GM23338 (cell line): Measurements from ENCODE around the gene PLXND1. TPM values are rescaled to one million over a fixed set of nuclear protein-coding genes. Genes with fewer than 3 reads are reported as not detected.
A peak's percentile ranks its signal among the peaks of the same experiment; 100 is the strongest.

ENCODE experiments used
- ATAC-seq: fragments of 200-7000 bp; cut with Tn5 transposase; 3 replicates; pipeline ENCODE4 v1.9.1; 2020
- DNase-seq: peaks from one replicate; pipeline ENCODE4 v3.0.0-alpha.2; 2015; ENCODE audit warnings: low spot score
- H2AFZ ChIP-seq: fragments of 200-600 bp; sonication (generic); 2 replicates; pipeline ENCODE4 v1.8.0; 2016; ENCODE audit warnings: antibody characterized with exemption, mild to moderate bottlenecking, moderate library complexity
- H3F3A ChIP-seq: fragments of 200-600 bp; sonication (generic); replicated peaks from 2 replicates; pipeline ENCODE4 v1.8.0; 2017; ENCODE audit warnings: antibody characterized with exemption, mixed run types, low read depth
- H3K27ac ChIP-seq: fragments of 200-600 bp; sonication (generic); 2 replicates; pipeline ENCODE4 v1.6.1; 2016; ENCODE audit warnings: low read depth
- H3K27me3 ChIP-seq: fragments of 200-600 bp; sonication (generic); 2 replicates; pipeline ENCODE4 v1.8.0; 2016; ENCODE audit warnings: mild to moderate bottlenecking, mixed run types, moderate library complexity; ENCODE audit not compliant: insufficient read depth
- H3K36me3 ChIP-seq: fragments of 200-600 bp; sonication (generic); 2 replicates; pipeline ENCODE4 v1.8.0; 2016; ENCODE audit warnings: mild to moderate bottlenecking; ENCODE audit not compliant: insufficient read depth
- H3K4me1 ChIP-seq: fragments of 200-600 bp; sonication (generic); 2 replicates; pipeline ENCODE4 v1.8.0; 2016; ENCODE audit warnings: mild to moderate bottlenecking, moderate library complexity; ENCODE audit not compliant: insufficient read depth
- H3K4me2 ChIP-seq: fragments of 200-600 bp; sonication (generic); 2 replicates; pipeline ENCODE4 v1.7.1; 2017; ENCODE audit warnings: mixed run types
- H3K4me3 ChIP-seq: fragments of 200-600 bp; sonication (generic); 2 replicates; pipeline ENCODE4 v1.6.1; 2016; ENCODE audit warnings: mixed run types
- H3K79me2 ChIP-seq: fragments of 200-600 bp; sonication (generic); replicated peaks from 2 replicates; pipeline ENCODE4 v1.8.0; 2017; ENCODE audit warnings: mild to moderate bottlenecking; ENCODE audit not compliant: insufficient read depth
- H3K9me2 ChIP-seq: fragments of 200-600 bp; sonication (generic); 2 replicates; pipeline ENCODE4 v1.8.0; 2017; ENCODE audit not compliant: insufficient read depth
- H4K20me1 ChIP-seq: fragments of 200-600 bp; sonication (generic); replicated peaks from 2 replicates; pipeline ENCODE4 v1.8.0; 2017; ENCODE audit warnings: mild to moderate bottlenecking; ENCODE audit not compliant: insufficient read depth
- H3K27ac Mint-ChIP-seq: 2 replicates; pipeline ENCODE4 v1.8.0; 2020; ENCODE audit warnings: inconsistent platforms, mild to moderate bottlenecking, moderate library complexity, mixed read lengths
- H3K27me3 Mint-ChIP-seq: 3 replicates; pipeline ENCODE4 v1.8.0; 2022; ENCODE audit warnings: low read depth, mild to moderate bottlenecking, moderate library complexity, mixed read lengths, inconsistent platforms; ENCODE audit not compliant: insufficient read depth, poor library complexity
- H3K36me3 Mint-ChIP-seq: 3 replicates; pipeline ENCODE4 v1.8.0; 2021; ENCODE audit warnings: low read depth, mild to moderate bottlenecking, inconsistent platforms, moderate library complexity, mixed read lengths
- H3K4me1 Mint-ChIP-seq: 3 replicates; pipeline ENCODE4 v1.8.0; 2020; ENCODE audit warnings: mild to moderate bottlenecking, inconsistent platforms, mixed read lengths
- H3K4me3 Mint-ChIP-seq: 3 replicates; pipeline ENCODE4 v1.8.0; 2021; ENCODE audit warnings: moderate library complexity, mild to moderate bottlenecking, inconsistent platforms, mixed read lengths
- H3K9me3 Mint-ChIP-seq: 3 replicates; pipeline ENCODE4 v1.8.0; 2020; ENCODE audit warnings: moderate library complexity, mild to moderate bottlenecking, inconsistent platforms, mixed read lengths
- CREB1 ChIP-seq: fragments of 250-450 bp; sonication (Bioruptor Pico); IDR thresholded peaks from 2 replicates; pipeline ENCODE4 v1.5.0; 2020; ENCODE audit warnings: low read depth, mild to moderate bottlenecking, moderate library complexity
- EZH2 ChIP-seq: fragments of 200-600 bp; sonication (generic); IDR thresholded peaks from one replicate; pipeline ENCODE4 v1.8.0; 2017; ENCODE audit warnings: antibody characterized with exemption, mild to moderate bottlenecking, low read depth; ENCODE audit not compliant: unreplicated experiment
- EZH2phosphoT487 ChIP-seq: fragments of 200-600 bp; sonication (generic); IDR thresholded peaks from one replicate; pipeline ENCODE4 v1.8.1; 2018; ENCODE audit warnings: antibody characterized with exemption; ENCODE audit not compliant: unreplicated experiment
- JUNB ChIP-seq: IDR thresholded peaks from one replicate; pipeline ENCODE4 v1.6.1; 2016; ENCODE audit warnings: antibody characterized with exemption; ENCODE audit not compliant: unreplicated experiment
- NANOG ChIP-seq: IDR thresholded peaks from 2 replicates; pipeline ENCODE4 v1.6.1; 2016; ENCODE audit warnings: antibody characterized with exemption, borderline replicate concordance
- POLR2AphosphoS5 ChIP-seq: IDR thresholded peaks from 2 replicates; pipeline ENCODE4 v1.6.1; 2016; ENCODE audit warnings: antibody characterized with exemption, low read depth
- STAT1 ChIP-seq: IDR thresholded peaks from one replicate; pipeline ENCODE4 v1.6.1; 2016; ENCODE audit warnings: antibody characterized with exemption; ENCODE audit not compliant: unreplicated experiment
- ZNF114 ChIP-seq: fragments of 250-450 bp; sonication (Bioruptor Pico); IDR thresholded peaks from 2 replicates; pipeline ENCODE4 v1.5.0; 2020; ENCODE audit warnings: mild to moderate bottlenecking, moderate library complexity
- ZNF331 ChIP-seq: fragments of 250-450 bp; sonication (Bioruptor Pico); IDR thresholded peaks from 2 replicates; pipeline ENCODE4 v1.5.0; 2020; ENCODE audit warnings: low read depth, mild to moderate bottlenecking, moderate library complexity
- polyA plus RNA-seq: library from polyadenylated mRNA; unstranded; fragments of >200 nt; fragmentation: Nextera tagmentation; extraction: Ambion mirVana; gene quantifications from 2 replicates; pipeline ENCODE4 v1.2.1, GENCODE V29; 2016
- total RNA-seq: library from RNA; depleted of rRNA; stranded (reverse); fragments of >200 nt; shearing (Covaris generic); gene quantifications from 2 replicates; pipeline ENCODE4 v1.2.3, GENCODE V29; 2014
- TF ChIP-seq, protein P1 (sequence below), 2 experiments: fragments of 200-600 bp in 1 of 2; sonication (generic) in 1 of 2; conservative IDR thresholded peaks; 2 replicates each; pipeline versions ENCODE4 v1.5.1 to v1.6.1; 2016 to 2017; ENCODE audit warnings: antibody characterized with exemption in 2 of 2, low read depth in 2 of 2, mild to moderate bottlenecking in 2 of 2, moderate library complexity in 1 of 2
- TF ChIP-seq, protein P2 (sequence below): IDR thresholded peaks from one replicate; pipeline ENCODE4 v1.6.1; 2018; ENCODE audit warnings: antibody characterized with exemption; ENCODE audit not compliant: unreplicated experiment
- TF ChIP-seq, protein P3 (sequence below): fragments of 250-450 bp; sonication (Bioruptor Pico); IDR thresholded peaks from 2 replicates; pipeline ENCODE4 v1.5.0; 2020; ENCODE audit warnings: mild to moderate bottlenecking, moderate library complexity
- TF ChIP-seq, protein P4 (sequence below): IDR thresholded peaks from 2 replicates; pipeline ENCODE4 v1.6.1; 2016; ENCODE audit warnings: antibody characterized with exemption

Gene PLXND1
- total and polyA plus RNA-seq, 2 experiments from 2014 or later: 13.3 to 60.4 TPM

DNA sequence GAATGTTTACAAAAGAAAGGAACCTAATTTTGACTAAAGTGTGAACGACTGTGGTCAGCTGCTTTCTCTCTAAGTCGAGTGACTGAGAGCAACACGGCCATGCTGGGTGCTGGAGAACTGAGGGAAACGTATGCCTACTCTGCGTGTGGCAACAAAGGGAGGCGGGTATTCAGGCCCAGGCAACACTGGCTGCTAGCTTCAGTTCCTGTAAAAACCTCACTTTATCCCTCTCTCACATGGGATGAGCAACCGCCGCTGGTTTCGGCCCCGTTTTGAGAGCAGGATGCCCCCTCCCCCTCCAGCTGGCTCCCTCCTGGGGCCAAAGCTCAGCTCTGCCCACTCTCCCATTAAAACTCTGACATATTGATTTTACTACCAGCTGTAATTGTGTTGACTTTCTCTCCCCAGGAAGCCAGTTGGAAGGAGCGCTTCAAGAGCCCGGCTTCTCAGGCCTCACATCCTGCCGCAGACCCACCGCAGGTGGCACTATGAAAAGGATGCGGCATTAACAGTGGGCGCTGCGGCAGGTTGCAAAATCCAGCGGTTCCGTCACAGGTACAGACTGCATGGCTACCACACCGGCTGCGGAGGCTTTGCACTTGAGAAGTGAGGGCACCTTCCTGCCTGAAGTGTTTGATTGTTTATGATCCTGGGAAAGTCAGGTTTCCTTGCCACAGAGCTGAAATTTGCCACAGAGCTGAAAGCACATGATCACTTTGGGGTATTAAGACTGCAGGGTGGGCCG, 12.7 kb downstream of the PLXND1 start:
- ATAC-seq (peak; percentile 10), DNase-seq (peak; percentile 68)
- H3K27ac ChIP-seq: peak overlapping the region; percentile 73
- Mint-ChIP-seq H3K4me1 (peaks cover 72% of the 10 kb centered on the region), H3K4me3 (peak overlapping the region; percentile 51), H3K27ac (peak overlapping the region; percentile 82), H3K27me3 (peaks cover 23% of the 10 kb centered on the region), H3K36me3 (no peaks in the 10 kb centered on the region; the same call in 2 of the 3 replicates), H3K9me3 (no peaks in the 10 kb centered on the region)
- H3K4me2 ChIP-seq: peak overlapping the region; percentile 84
- H3K79me2 ChIP-seq: no peaks in the 10 kb centered on the region
- no peaks in the 10 kb centered on the region for H4K20me1 ChIP-seq
- H3K27me3 ChIP-seq: no peaks in the 10 kb centered on the region
- peaks cover 67% of the 10 kb centered on the region for H3K4me1 ChIP-seq
- no peaks in the 10 kb centered on the region for H3K36me3 ChIP-seq
- TF ChIP-seq, protein P1, sequence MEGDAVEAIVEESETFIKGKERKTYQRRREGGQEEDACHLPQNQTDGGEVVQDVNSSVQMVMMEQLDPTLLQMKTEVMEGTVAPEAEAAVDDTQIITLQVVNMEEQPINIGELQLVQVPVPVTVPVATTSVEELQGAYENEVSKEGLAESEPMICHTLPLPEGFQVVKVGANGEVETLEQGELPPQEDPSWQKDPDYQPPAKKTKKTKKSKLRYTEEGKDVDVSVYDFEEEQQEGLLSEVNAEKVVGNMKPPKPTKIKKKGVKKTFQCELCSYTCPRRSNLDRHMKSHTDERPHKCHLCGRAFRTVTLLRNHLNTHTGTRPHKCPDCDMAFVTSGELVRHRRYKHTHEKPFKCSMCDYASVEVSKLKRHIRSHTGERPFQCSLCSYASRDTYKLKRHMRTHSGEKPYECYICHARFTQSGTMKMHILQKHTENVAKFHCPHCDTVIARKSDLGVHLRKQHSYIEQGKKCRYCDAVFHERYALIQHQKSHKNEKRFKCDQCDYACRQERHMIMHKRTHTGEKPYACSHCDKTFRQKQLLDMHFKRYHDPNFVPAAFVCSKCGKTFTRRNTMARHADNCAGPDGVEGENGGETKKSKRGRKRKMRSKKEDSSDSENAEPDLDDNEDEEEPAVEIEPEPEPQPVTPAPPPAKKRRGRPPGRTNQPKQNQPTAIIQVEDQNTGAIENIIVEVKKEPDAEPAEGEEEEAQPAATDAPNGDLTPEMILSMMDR (conservative IDR thresholded peaks at IDR 0.05; ENCODE audit: low read depth in 2 of 2): no peak
- no peak for TF ChIP-seq NANOG
- no peak for TF ChIP-seq ZNF114
- TF ChIP-seq ZNF331 (CRISPR knock-in tag): no peak
- no peak for TF ChIP-seq EZH2phosphoT487
- TF ChIP-seq EZH2: no peak
- TF ChIP-seq, protein P2, sequence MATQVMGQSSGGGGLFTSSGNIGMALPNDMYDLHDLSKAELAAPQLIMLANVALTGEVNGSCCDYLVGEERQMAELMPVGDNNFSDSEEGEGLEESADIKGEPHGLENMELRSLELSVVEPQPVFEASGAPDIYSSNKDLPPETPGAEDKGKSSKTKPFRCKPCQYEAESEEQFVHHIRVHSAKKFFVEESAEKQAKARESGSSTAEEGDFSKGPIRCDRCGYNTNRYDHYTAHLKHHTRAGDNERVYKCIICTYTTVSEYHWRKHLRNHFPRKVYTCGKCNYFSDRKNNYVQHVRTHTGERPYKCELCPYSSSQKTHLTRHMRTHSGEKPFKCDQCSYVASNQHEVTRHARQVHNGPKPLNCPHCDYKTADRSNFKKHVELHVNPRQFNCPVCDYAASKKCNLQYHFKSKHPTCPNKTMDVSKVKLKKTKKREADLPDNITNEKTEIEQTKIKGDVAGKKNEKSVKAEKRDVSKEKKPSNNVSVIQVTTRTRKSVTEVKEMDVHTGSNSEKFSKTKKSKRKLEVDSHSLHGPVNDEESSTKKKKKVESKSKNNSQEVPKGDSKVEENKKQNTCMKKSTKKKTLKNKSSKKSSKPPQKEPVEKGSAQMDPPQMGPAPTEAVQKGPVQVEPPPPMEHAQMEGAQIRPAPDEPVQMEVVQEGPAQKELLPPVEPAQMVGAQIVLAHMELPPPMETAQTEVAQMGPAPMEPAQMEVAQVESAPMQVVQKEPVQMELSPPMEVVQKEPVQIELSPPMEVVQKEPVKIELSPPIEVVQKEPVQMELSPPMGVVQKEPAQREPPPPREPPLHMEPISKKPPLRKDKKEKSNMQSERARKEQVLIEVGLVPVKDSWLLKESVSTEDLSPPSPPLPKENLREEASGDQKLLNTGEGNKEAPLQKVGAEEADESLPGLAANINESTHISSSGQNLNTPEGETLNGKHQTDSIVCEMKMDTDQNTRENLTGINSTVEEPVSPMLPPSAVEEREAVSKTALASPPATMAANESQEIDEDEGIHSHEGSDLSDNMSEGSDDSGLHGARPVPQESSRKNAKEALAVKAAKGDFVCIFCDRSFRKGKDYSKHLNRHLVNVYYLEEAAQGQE: no peak
- TF ChIP-seq JUNB: no peak
- TF ChIP-seq, protein P3, sequence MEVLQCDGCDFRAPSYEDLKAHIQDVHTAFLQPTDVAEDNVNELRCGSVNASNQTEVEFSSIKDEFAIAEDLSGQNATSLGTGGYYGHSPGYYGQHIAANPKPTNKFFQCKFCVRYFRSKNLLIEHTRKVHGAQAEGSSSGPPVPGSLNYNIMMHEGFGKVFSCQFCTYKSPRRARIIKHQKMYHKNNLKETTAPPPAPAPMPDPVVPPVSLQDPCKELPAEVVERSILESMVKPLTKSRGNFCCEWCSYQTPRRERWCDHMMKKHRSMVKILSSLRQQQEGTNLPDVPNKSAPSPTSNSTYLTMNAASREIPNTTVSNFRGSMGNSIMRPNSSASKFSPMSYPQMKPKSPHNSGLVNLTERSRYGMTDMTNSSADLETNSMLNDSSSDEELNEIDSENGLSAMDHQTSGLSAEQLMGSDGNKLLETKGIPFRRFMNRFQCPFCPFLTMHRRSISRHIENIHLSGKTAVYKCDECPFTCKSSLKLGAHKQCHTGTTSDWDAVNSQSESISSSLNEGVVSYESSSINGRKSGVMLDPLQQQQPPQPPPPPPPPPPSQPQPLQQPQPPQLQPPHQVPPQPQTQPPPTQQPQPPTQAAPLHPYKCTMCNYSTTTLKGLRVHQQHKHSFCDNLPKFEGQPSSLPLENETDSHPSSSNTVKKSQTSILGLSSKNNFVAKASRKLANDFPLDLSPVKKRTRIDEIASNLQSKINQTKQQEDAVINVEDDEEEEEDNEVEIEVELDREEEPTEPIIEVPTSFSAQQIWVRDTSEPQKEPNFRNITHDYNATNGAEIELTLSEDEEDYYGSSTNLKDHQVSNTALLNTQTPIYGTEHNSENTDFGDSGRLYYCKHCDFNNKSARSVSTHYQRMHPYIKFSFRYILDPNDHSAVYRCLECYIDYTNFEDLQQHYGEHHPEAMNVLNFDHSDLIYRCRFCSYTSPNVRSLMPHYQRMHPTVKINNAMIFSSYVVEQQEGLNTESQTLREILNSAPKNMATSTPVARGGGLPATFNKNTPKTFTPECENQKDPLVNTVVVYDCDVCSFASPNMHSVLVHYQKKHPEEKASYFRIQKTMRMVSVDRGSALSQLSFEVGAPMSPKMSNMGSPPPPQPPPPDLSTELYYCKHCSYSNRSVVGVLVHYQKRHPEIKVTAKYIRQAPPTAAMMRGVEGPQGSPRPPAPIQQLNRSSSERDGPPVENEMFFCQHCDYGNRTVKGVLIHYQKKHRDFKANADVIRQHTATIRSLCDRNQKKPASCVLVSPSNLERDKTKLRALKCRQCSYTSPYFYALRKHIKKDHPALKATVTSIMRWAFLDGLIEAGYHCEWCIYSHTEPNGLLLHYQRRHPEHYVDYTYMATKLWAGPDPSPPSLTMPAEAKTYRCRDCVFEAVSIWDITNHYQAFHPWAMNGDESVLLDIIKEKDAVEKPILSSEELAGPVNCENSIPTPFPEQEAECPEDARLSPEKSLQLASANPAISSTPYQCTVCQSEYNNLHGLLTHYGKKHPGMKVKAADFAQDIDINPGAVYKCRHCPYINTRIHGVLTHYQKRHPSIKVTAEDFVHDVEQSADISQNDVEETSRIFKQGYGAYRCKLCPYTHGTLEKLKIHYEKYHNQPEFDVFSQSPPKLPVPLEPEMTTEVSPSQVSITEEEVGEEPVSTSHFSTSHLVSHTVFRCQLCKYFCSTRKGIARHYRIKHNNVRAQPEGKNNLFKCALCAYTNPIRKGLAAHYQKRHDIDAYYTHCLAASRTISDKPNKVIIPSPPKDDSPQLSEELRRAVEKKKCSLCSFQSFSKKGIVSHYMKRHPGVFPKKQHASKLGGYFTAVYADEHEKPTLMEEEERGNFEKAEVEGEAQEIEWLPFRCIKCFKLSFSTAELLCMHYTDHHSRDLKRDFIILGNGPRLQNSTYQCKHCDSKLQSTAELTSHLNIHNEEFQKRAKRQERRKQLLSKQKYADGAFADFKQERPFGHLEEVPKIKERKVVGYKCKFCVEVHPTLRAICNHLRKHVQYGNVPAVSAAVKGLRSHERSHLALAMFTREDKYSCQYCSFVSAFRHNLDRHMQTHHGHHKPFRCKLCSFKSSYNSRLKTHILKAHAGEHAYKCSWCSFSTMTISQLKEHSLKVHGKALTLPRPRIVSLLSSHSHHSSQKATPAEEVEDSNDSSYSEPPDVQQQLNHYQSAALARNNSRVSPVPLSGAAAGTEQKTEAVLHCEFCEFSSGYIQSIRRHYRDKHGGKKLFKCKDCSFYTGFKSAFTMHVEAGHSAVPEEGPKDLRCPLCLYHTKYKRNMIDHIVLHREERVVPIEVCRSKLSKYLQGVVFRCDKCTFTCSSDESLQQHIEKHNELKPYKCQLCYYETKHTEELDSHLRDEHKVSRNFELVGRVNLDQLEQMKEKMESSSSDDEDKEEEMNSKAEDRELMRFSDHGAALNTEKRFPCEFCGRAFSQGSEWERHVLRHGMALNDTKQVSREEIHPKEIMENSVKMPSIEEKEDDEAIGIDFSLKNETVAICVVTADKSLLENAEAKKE: no peak
- no peak for TF ChIP-seq CREB1 (CRISPR knock-in tag)
- no peak for TF ChIP-seq STAT1
- TF ChIP-seq POLR2AphosphoS5: no peak
- TF ChIP-seq, protein P4, sequence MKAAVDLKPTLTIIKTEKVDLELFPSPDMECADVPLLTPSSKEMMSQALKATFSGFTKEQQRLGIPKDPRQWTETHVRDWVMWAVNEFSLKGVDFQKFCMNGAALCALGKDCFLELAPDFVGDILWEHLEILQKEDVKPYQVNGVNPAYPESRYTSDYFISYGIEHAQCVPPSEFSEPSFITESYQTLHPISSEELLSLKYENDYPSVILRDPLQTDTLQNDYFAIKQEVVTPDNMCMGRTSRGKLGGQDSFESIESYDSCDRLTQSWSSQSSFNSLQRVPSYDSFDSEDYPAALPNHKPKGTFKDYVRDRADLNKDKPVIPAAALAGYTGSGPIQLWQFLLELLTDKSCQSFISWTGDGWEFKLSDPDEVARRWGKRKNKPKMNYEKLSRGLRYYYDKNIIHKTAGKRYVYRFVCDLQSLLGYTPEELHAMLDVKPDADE: no peak
- no peak overlapping the region for H3K4me3 ChIP-seq
- H3F3A ChIP-seq: peaks cover 22% of the 10 kb centered on the region
- no peaks in the 10 kb centered on the region for H3K9me2 ChIP-seq
- 0 out of 2 replicates have a peak overlapping the region, but pooled peaks have one; percentile 59 for H2AFZ ChIP-seq
